Endothelial cell of umbilical vein (primary cell): ENCODE measurements around the gene OAS3. TPM values are rescaled to one million over a fixed set of nuclear protein-coding genes. Genes with fewer than 3 reads are reported as not detected.
"Not testable (repeated sequence)": the region's sequence is repeated elsewhere in the genome, so short reads cannot be mapped to it uniquely, and the experiment has no call there.

Experiments
- BruUV-seq: library from RNA; stranded (reverse); fragments of 400-500 nt; replicated peaks from 2 replicates; lab custom pipeline; 2021; lab: Mats Ljungman, UMichigan
- CTCF ChIA-PET: fragments of 300-600, 350-600 bp; sonication (Branson Sonifier 250); formaldehyde crosslinking; loops from one replicate; lab custom pipeline; 2021; ENCODE audit warnings: antibody characterized with exemption, inconsistent platforms; lab: Charles Lee
- POLR2A ChIA-PET: fragments of 300-600, 350-600 bp; sonication (Branson Sonifier 250); formaldehyde crosslinking; loops from one replicate; lab custom pipeline; 2021; ENCODE audit warnings: antibody characterized with exemption, inconsistent platforms; lab: Charles Lee
- DNase-seq: peaks from one replicate; pipeline ENCODE4 v3.0.0-alpha.2; 2011; ENCODE audit warnings: low read depth, low spot score
- FAIRE-seq: peaks from 2 replicates; lab custom pipeline; 2011; peaks lifted over from hg19 to GRCh38; lab: Jason Lieb, UNC
- H2AFZ ChIP-seq: 2 replicates; pipeline ENCODE4 v1.6.0; 2012; ENCODE audit warnings: low read depth, low read length, control low read depth, inconsistent platforms
- H3K27ac ChIP-seq: 2 replicates; pipeline ENCODE4 v1.5.1; 2011; ENCODE audit warnings: low read depth, mild to moderate bottlenecking, control low read depth, low read length, moderate library complexity; ENCODE audit not compliant: insufficient read depth
- H3K27me3 ChIP-seq, 2 experiments: 2 replicates each; pipeline versions ENCODE4 v1.6.0 to v1.6.1; 2011; ENCODE audit warnings: low read length in 2 of 2, mixed read lengths in 1 of 2; ENCODE audit not compliant: control insufficient read depth in 2 of 2, insufficient read depth in 2 of 2
- H3K36me3 ChIP-seq, 2 experiments: 2 replicates in 1 of 2; 3 replicates in 1 of 2; pipeline ENCODE4 v1.5.1; 2011; ENCODE audit warnings: low read length in 2 of 2, mild to moderate bottlenecking in 1 of 2, moderate library complexity in 1 of 2; ENCODE audit not compliant: control insufficient read depth in 2 of 2, insufficient read depth in 2 of 2; ENCODE audit errors: extremely low read depth in 1 of 2
- H3K4me1 ChIP-seq: 3 replicates; pipeline ENCODE4 v1.5.1; 2011; ENCODE audit warnings: mild to moderate bottlenecking, low read length; ENCODE audit not compliant: control insufficient read depth, insufficient read depth; ENCODE audit errors: extremely low read depth
- H3K4me2 ChIP-seq: 2 replicates; pipeline ENCODE4 v1.6.1; 2011; ENCODE audit warnings: low read length, control low read depth, mixed read lengths; ENCODE audit not compliant: insufficient read depth
- H3K4me3 ChIP-seq, 3 experiments: fragments of 200-600 bp in 1 of 3; sonication (generic), shearing (Covaris generic) in 1 of 3; replicated peaks in 1 of 3; 2 replicates each; pipeline ENCODE4 v1.5.1; 2011 to 2016; ENCODE audit warnings: control low read depth in 3 of 3, low read length in 3 of 3, mild to moderate bottlenecking in 2 of 3, inconsistent platforms in 1 of 3, low read depth in 1 of 3, moderate library complexity in 1 of 3; ENCODE audit not compliant: insufficient read depth in 1 of 3
- H3K79me2 ChIP-seq: 2 replicates; pipeline ENCODE4 v1.6.0; 2012; ENCODE audit warnings: low read length, inconsistent platforms; ENCODE audit not compliant: control insufficient read depth, insufficient read depth
- H3K9ac ChIP-seq: replicated peaks from 2 replicates; pipeline ENCODE3; 2011; ENCODE audit warnings: low read length, control low read depth; ENCODE audit not compliant: insufficient read depth; ENCODE audit errors: extremely low read depth
- H3K9me1 ChIP-seq: replicated peaks from 3 replicates; pipeline ENCODE4 v1.6.0; 2011; ENCODE audit warnings: mild to moderate bottlenecking, low read length; ENCODE audit not compliant: control insufficient read depth, insufficient read depth; ENCODE audit errors: extremely low read depth
- H3K9me3 ChIP-seq: replicated peaks from 2 replicates; pipeline ENCODE4 v1.5.1; 2012; ENCODE audit warnings: low read length, inconsistent platforms; ENCODE audit not compliant: control insufficient read depth, insufficient read depth
- H4K20me1 ChIP-seq: replicated peaks from 2 replicates; pipeline ENCODE3; 2011; ENCODE audit warnings: mild to moderate bottlenecking, low read length; ENCODE audit not compliant: control insufficient read depth, insufficient read depth; ENCODE audit errors: extremely low read depth
- CTCF ChIP-seq, 2 donors: IDR thresholded peaks; 1 replicate in 1 of 2; 2 replicates in 1 of 2; pipeline ENCODE4 v1.5.1; 2011; ENCODE audit warnings: low read length in 2 of 2, mild to moderate bottlenecking in 2 of 2, moderate library complexity in 2 of 2, control low read depth in 1 of 2, inconsistent platforms in 1 of 2, low read depth in 1 of 2; ENCODE audit not compliant: insufficient read depth in 1 of 2; ENCODE audit errors: extremely low read depth in 1 of 2
- EZH2 ChIP-seq: IDR thresholded peaks from 2 replicates; pipeline ENCODE4 v1.6.1; 2012; ENCODE audit warnings: borderline replicate concordance, low read depth, mild to moderate bottlenecking, moderate library complexity, low read length, inconsistent platforms; ENCODE audit not compliant: severe bottlenecking
- FOS ChIP-seq: IDR thresholded peaks from 2 replicates; pipeline ENCODE4 v1.6.1; 2011; ENCODE audit warnings: mild to moderate bottlenecking, low read length, moderate library complexity, borderline replicate concordance; ENCODE audit not compliant: insufficient read depth
- GATA2 ChIP-seq: IDR thresholded peaks from 2 replicates; pipeline ENCODE4 v1.7.0; 2011; ENCODE audit warnings: low read depth, mild to moderate bottlenecking, moderate library complexity, mixed read lengths, low read length; ENCODE audit not compliant: insufficient read length, insufficient read depth
- JUN ChIP-seq: IDR thresholded peaks from 2 replicates; pipeline ENCODE4 v1.6.1; 2011; ENCODE audit warnings: borderline replicate concordance, low read depth; ENCODE audit not compliant: insufficient read length, insufficient read depth
- MAX ChIP-seq: IDR thresholded peaks from 2 replicates; pipeline ENCODE4 v1.6.1; 2011; ENCODE audit not compliant: insufficient read depth, insufficient read length
- MYC ChIP-seq: IDR thresholded peaks from one replicate; pipeline ENCODE4 v1.6.1; 2011; ENCODE audit warnings: mild to moderate bottlenecking, low read depth, low read length
- POLR2A ChIP-seq: IDR thresholded peaks from 2 replicates; pipeline ENCODE4 v1.6.1; 2012; ENCODE audit warnings: low read depth, mild to moderate bottlenecking, control low read depth, low read length
- POLR2AphosphoS5 ChIP-seq: IDR thresholded peaks from 2 replicates; pipeline ENCODE4 v1.6.1; 2012; ENCODE audit warnings: low read depth, mild to moderate bottlenecking, control low read depth, low read length, moderate library complexity; ENCODE audit not compliant: insufficient read depth
- dilution Hi-C: fragments of 300-500 bp; cut with MboI; formaldehyde crosslinking; loops from one replicate; pipeline ENCODE4 v1.15.0; 2019; ENCODE audit warnings: low sequenced_read_pairs; ENCODE audit not compliant: extremely low pct_ligation_motif_present
- intact Hi-C: fragments of 100-400 bp; cut with micrococcal nuclease; formaldehyde crosslinking; loops from one replicate; pipeline ENCODE4 v1.10.0; 2022
- polyA plus RNA-seq, 4 experiments: library from polyadenylated mRNA; depleted of rRNA in 3 of 4; stranded (reverse) in 3 of 4; unstranded in 1 of 4; fragments of >200 nt; gene quantifications; 2 replicates each; pipeline versions ENCODE4 v1.2.1 to v1.2.3, GENCODE V29; 2011 to 2012; ENCODE audit warnings: missing spikeins in 1 of 4
- total RNA-seq: library from RNA; stranded (reverse); gene quantifications from 2 replicates; pipeline ENCODE4 v1.2.3, GENCODE V29; 2021

OAS3 gene
- total and polyA plus RNA-seq, 2 donors (not counting 3 experiments of a cell fraction or from before 2014, with no cell fraction given), result 13.1 to 19.8 TPM

- DNase-seq (no peak), FAIRE-seq (no peak)
- intact Hi-C loops, result no loop called here
- ChIA-PET CTCF (interaction anchor here (1.9 kb wide), 1 partner anchor 80 kb away, joined by 6 read pairs; no protein-coding TSS in a partner anchor), POLR2A (no interaction called here)
- H4K20me1 ChIP-seq, result no peaks in the 10 kb centered on the region
- H3K4me2 ChIP-seq, result no peak overlapping the region
- H3K79me2 ChIP-seq, result no peaks in the 10 kb centered on the region
- dilution Hi-C loops, result no loop called here
- H3K4me3 ChIP-seq, result no peak overlapping the region
- H2AFZ ChIP-seq, result no peak overlapping the region
- no peaks in the 10 kb centered on the region for H3K4me1 ChIP-seq
- no peaks in the 10 kb centered on the region for H3K9me3 ChIP-seq
- no peak overlapping the region for H3K27ac ChIP-seq
- H3K9me1 ChIP-seq, result no peaks in the 10 kb centered on the region
- H3K27me3 ChIP-seq, result no peaks in the 10 kb centered on the region
- H3K36me3 ChIP-seq, result no peaks in the 10 kb centered on the region
- no TSS peak for BruUV-seq
- TF ChIP-seq POLR2A, result no peak
- no peak for TF ChIP-seq MAX
- TF ChIP-seq POLR2AphosphoS5, result no peak
- no peak for TF ChIP-seq GATA2
- TF ChIP-seq EZH2, result no peak
- no peak for TF ChIP-seq JUN
- no peak for TF ChIP-seq MYC
- TF ChIP-seq CTCF (IDR thresholded peaks at IDR 0.05; ENCODE audit: extremely low read depth in 1 of 2, insufficient read depth in 1 of 2, low read depth in 1 of 2, low read length in 2 of 2), result no peak
- no peak for TF ChIP-seq FOS
- H3K9ac ChIP-seq, result no peak overlapping the region
Observed at GRCh38 chr12:112913038-112913688, 25.1 kb upstream of the OAS3 start.

GRCh38 chr12:112913888-112914287 is 24.4 kb upstream of the OAS3 start:
- BruUV-seq, H3K4me1 ChIP-seq, DNase-seq, H3K4me2 ChIP-seq, H3K27ac ChIP-seq, H3K9me3 ChIP-seq, H3K9me1 ChIP-seq, H3K4me3 ChIP-seq, dilution Hi-C loops, POLR2A ChIA-PET, H3K79me2 ChIP-seq, intact Hi-C loops, H3K9ac ChIP-seq, FAIRE-seq, H3K36me3 ChIP-seq, H4K20me1 ChIP-seq, H2AFZ ChIP-seq, H3K27me3 ChIP-seq: not testable (repeated sequence)
- CTCF ChIA-PET, result interaction anchor here (1.9 kb wide), 1 partner anchor 79 kb away, joined by 6 read pairs; no protein-coding TSS in a partner anchor
